HG03159 (cell line): ENCODE measurements around the gene TENM4.

Source experiments
- ATAC-seq: cut with Tn5 transposase; IDR thresholded peaks from one replicate; pipeline ENCODE4 v1.9.1; 2021; ENCODE audit warnings: mild to moderate bottlenecking, moderate library complexity; ENCODE audit not compliant: unreplicated experiment

Gene TENM4

DNA sequence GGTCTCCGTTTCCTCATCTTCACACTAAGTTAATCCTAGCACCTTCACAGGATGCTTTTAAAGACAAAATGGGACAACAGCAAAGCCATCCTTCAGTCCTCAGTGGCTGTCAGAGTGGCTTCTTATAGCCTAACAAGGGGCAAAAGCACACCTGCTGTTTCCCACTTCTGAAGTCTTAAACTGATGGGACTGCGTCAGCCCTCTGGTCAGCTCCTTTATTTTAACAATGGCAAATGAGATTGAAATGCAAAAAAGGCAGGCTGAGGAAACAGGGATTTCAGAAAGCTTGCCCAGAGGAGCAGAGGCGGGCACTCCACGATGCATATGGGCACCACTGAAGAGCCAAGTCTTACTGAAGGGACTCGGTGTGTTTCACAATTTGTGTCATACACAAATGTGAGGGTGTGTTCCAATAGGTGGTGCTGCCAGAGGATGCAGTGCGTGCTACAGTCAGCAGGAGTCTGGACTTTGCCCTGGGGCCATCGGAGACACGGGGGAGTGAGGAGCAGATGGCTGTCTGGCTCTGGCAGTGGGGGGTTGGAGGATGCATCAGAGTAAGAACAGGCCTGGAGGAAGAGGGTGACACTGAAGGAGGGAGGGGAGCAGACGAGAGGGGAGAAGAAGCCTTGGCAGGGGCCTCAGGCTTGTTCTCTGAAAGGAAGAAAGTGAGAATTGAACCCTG is 47.3 kb downstream of the TENM4 start:
- ATAC-seq, result no peak

DNA sequence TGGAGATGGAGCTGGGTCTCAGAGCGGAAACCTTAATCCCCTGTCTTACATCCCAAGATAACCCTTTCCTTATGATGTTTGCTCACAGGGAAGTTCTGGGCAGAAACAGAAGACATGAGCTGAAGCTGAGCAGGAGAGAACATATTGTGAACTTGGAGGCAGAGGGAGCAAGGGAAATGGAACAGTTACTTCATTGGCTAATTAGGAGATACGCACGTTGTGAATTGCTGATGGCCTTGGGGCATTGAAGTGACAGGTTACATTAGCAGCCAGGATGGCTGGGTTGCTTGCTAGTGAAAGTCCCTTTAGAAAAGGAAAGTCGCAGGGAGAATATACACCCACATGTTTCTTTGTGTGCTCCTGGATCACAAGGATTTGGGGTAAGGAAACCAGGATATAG is 48.7 kb downstream of the TENM4 start:
- ATAC-seq, result no peak

DNA sequence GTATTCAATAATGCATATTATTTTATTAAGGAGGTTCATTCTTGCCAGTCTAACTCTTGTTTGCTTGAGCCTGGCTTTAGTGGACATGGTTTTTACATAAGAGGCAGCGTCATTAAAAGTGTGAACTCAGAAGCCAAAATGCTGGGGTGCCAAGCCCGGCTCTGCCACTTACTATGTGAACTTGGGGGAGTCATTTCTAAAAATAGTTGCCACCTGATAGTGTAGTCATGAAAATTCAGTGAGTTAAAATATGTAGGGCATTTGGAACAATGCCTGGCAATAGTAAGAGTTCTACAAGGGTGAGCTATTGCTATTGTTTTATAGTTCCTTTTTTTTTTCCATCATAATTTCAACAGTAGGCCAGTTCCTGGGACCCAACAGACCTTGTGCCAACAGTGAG is 49.9 kb downstream of the TENM4 start:
- no peak for ATAC-seq

DNA sequence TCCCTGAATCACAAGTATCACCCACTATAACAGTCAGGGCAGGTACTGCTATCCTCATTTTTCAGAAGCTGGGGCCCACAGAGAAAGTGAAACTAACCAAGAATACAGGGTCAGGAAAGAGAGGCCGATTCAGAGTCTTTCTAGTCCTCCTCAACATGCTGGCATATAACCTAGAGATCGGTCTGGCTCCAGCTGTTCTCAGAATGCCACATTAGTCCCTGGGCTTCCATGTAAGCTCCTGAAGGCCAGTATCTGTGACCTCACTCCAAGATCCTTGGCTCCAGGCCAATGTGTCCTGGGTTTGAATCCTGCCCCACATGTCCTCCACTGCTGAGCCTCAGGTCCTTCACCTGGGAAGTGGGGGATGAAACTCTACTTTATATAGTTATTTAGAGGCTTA is 50.4 kb downstream of the TENM4 start:
- ATAC-seq, result no peak

DNA sequence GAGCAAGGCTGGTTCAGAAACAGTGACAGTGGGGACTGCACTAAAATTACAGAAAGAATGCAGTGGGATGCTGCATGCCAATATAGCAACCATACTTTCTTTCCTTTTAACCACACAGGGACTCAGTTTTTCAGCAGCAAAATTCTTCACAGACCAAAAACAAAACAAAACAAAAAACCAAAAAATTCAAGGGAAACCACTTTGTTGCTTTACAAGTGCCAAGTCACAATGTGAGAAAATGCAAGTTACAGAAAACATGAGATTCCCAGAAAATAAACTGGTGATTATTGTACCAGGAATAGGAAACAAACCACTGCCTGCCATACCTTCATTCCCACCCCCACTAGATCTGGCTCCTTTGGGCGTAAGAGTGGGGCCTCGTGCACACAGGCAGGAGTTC is 52.6 kb downstream of the TENM4 start:
- no peak for ATAC-seq

DNA sequence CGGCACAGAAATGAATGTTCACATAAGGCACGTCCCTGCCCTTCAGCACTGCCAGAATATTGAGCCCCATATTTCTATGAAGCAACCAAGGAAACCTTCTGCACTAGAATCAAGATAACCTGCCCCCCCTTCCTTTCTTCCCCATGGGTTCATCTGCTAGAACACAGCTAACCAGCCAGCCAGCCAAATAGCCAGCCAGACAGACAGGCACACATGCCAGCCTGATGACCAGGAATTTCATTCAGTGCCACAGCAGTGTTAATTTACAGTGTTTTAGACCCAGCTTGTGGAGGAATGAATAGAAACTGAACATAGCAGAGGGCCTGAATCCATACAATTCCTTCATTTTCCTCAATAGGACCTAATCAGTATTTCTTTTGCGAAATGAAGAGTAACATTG is 57.0 kb downstream of the TENM4 start:
- no peak for ATAC-seq

DNA sequence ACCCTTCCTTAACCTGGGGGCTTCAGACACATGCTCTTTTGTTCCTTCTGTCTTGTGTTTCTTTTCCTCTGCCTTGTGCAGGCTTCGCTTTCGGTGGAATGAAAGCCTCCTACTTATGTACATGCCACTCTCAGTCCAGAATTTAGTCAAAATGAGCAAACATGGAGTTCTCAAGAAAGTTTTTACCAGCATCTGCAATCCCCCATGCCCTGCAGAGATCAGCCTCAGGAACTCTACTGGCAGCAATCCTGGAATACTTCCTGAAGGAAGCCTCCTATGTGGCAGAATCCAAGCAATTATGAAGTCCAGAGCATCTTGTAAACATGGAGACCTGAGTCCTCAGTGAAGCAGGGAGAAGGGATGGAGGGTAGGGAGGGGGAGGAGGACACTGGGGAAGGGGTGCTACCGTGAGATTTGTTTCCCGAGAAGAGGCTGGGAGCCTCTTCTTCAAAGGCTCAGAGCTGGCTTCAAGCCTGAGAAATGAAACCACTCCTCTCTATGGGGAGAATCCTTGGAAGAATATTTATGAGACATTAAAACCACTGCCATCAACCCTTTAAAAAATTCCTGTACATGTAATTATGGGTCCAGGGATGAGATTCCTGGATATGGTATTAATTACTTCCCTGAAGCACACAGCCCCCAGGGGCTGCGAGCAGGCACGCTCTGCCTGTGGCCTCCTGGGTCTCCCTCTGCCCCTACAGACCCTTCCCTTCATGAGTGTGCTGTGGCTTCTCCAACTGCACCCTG is 58.4 kb downstream of the TENM4 start:
- no peak for ATAC-seq

DNA sequence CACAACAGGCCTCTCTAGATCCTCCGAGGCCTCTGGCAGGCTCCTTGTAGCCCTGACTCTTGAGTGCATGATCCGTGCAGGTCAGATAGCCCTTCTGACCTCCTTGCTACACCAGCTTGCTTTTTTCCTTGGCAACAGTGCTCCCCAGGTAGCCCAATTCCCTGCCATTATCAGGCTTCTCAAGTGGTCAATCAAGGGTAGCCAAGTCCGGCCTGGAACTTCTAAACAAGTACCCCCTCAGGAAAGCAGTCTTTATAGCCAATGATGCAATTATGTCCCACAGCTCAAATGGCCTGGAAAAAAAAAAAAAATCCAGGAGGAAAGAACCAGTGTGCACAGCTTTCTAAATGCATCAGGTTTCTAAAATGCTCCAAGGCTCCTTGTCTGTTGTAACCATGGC is 59.8 kb downstream of the TENM4 start:
- no peak for ATAC-seq

DNA sequence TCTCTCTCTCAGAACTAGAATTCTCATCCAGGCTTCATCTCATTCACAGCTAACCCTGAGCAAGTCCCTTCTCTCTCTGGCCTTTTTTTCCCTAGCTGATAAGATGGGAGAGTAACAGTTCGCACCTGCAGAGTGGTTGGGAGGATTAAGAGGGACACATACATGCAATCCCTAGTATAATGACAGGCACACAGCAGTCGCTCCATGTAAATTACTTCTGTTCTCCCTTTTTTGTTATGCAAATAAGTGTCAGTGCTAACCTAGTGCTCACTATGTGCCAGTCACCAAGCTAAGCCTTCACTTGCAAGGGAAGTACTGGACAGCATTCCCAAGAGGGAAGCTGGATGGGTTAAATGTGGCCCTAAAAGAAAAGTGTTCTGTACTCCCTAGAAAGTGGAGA is 63.4 kb downstream of the TENM4 start:
- no peak for ATAC-seq

DNA sequence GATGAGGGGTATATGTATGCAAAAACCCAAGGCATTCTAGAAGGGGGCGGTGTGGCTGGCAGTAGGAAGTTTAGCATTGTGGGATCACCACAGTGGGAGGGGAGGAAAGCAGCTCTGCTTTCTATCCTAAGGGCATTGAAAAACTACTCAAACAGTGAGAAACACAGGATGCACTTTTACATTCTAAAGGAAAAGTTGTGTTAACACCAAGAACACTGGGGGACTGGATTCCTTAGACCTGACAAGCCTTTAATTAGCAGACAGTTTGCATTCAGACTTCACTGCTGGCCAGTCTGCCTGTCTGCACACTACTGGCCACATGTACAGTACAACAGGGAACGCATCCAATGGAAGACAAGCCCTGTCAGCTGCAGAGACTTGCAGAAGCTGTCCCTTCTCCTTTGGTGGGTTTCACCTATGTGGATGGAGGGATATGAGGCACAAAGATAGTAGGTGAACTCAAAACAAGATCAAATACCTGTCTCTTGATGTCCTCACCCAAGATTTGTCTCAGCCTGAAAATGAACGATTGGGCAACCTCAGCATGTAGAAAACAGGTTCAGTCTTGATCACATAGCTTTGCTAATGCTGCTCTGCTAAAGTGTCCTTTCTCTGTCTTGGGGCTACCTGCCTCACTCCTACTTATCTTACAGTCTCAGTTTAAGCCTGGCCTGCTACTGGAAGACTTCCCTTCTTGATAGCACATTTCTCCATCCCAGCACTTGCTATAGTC is 64.8 kb downstream of the TENM4 start:
- no peak for ATAC-seq

DNA sequence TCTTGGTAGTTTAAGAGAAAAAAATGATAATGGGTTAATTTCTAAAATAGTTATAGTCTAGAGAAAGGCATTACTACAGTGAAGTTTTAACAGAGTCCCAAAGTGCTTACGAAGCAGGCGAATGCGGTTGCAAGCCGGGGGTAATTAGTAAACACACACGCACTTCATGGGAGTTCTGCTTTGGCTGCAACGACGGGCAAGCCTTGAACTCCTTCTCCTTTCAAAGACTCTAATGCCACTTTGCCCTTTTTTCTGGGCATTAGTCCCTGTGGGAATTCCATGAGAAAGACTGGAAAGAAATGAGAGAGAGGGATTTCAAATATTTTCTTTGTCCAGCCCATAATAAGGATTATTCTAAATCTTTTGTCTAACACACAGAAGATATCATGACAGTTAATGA is 66.1 kb downstream of the TENM4 start:
- ATAC-seq, result no peak

DNA sequence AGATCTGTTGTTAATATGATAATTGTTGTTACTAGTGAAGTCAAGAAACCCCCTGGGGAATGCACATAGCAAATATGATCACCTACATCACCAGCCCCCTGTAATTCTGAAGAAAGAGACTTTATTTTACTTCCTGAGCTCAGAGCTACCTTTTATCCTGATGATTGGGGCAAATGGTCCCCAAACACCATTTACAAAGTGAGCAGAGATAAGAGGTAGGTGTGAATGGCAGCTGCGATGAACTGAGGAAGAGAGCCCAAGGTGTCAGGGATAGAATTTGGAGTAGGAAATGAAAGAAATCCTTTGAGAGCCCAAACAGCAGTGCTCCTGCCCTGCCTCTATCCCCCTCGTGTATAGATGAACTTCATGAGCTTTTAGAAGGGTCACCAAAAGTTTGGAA is 69.1 kb downstream of the TENM4 start:
- no peak for ATAC-seq

DNA sequence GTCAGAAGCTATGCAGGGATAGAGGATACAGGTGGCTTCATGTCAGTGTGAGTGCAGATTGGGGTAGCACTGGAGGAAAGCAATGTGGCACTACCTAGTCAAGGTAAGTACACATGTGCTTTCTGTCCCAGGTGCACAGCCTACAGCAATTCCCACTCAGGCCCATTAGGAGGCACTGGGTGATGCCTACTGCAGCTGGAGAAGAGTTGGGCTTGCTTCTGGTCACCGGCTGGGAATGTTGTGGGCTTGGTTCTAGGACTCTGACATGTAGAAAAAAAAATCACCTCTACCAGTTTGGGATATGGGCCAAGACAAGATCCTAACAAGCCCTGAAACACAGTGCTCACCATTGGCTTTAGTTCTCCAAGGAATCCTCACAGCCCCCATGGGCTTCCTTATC is 69.7 kb downstream of the TENM4 start:
- no peak for ATAC-seq

DNA sequence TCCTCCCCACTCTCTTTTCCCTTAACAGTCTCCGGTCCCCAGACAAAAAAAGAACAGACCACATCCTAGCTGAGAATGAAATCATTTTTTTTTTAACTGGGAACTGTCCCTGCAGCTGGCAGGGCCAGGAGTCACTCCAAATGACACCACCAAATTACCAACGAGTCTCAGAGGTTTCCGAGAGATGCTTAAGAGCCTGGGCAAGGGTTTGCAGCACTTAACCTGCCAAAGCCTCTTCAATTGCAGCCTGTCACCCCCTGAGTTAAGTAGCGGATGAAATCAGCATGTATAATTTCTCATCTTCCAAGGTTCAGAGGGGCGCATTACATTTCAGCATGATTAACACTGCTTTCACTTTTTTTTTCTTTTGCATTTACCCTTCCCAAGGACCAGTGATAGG is 71.8 kb downstream of the TENM4 start:
- ATAC-seq, result no peak

DNA sequence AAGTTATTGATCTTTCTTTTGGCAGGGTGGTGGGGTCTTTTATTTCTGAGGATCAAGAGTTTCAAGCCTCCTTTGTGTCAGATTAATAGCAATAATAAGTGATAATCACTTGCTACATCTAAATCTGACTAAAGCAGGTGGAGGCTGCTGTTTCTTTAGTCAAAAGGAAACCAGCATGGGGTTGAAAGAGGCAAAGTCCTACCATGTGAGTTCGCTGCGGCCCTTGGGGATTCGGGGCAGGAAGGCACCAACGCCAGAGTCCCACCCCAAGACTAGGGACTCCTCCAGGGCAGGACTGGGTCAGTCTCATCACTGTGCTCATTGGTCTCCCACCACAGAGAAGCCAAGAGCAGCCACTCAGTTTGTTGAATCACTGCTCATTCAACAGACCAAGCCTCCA is 73.0 kb downstream of the TENM4 start:
- ATAC-seq, result no peak

DNA sequence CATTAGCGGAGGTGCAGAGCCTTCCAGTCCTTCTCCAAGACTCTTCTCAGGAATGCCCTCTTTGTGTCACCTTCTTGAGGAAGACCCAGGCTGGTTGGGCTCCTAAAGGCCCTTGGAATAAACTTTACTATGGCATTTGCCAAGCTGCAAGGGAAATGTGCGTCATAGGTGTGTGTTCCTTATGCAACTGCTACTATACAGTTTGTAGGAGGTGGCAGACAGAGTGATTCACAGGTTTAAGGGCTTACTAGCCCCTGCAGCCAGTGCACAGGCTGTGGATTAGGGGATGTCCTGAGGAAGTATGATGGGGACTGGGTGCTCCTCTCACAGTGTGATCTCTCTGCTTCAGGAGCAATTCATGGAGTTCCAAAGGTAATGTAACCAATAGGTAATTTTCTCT is 74.6 kb downstream of the TENM4 start:
- ATAC-seq, result no peak

DNA sequence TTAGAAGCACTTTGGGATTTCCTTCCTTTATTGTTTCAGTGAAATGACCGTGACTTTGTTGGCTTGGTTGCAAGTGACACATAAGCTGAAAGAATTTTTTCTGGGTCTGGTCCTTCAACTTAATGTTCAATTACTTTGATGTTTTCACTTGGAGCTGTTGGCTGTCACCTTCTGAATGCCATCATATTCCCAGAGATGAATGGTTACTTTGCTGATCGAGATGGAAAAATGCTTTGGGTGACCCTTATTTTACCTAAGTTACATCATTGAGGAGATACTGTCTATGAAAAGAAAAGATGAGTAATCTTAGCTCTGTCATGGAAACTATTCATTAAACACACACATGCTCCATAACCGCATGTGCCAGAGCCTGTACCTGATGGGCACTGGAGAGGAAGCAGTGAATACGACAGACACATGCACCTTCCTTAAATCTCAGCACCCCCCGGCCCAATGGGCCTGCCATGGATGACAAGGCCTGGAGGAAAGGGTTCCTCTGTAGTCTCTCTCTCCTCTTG is 76.9 kb downstream of the TENM4 start:
- no peak for ATAC-seq

DNA sequence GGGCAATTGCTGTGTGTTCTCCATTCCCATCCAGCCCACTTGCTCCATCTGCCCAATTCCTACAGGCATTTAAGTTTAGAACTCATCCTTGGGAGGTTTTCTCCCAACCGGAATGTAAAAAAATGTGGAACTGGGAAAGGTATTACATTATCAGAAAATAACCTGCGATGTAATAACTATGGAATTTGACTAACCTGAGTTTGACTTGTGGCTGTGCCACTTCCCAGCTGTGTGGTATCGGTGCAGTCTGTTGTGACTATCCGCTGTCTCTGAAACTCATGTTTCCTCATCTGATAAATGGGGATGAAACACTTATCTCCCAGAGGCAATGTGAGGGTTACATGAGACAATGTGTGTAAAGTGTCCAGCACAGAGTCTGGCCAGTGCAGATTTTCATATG is 77.6 kb downstream of the TENM4 start:
- ATAC-seq, result no peak

DNA sequence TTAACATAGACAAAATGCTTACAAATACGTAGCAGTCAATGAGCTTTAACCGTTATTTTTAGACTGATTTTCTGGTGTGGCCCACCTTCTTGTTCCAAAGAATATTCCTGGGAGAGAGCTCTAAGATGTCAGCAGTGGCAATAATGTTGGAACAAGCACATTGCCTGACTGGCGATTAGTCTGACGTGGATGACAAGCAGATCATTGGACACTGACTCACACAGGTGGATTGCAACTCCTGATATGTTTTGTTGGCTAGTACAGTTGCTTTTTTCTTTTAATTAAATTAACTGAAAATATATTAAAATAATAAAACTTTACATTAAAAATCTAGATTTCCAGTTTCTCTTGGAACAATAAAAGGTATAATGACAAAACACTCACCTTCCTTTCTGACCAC is 78.0 kb downstream of the TENM4 start:
- no peak for ATAC-seq

DNA sequence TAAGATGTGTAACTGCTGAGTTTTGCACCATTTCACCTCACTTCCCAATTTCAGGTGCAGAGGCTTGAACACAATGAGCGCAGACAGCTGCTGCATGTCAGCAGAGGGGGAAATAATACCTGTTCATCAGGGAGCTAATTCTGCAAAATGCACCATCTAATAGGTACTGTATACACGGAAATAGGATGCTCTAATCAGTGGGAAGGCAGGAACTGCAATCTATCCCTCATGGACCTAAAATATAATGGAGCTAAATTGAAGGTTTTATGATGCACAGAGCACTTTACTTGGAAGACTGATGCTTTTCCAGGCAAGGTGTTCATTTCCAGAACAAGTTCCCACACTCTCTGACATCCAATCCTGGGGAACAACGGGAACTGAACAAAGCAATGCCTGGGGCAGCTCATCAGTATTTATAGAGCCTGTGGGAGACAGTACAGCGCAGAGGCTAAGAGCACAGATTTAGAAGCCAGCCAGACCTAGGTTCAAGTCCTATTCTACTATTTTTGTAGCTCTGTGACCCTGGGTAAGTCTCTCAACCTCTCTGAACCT is 78.5 kb downstream of the TENM4 start:
- ATAC-seq, result no peak

DNA sequence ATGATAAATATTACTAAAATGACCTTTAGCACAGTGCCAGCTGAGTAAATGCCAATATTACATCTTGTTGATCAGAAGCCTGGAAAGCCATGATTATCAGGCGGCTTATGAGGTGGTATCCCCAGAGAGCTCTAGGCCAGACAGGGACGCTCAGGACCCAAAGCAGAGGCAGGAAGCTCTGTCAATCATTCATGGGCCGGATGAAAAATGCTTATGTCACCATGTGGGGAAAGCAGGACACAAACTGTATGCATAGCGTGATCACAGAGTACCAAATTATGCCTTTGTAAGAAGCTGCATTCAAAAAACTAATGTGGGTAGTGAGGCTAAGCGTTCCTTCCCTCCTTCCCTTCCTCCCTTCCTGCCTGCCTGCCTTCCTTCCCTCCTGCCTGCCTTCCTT is 82.6 kb downstream of the TENM4 start:
- no peak for ATAC-seq

DNA sequence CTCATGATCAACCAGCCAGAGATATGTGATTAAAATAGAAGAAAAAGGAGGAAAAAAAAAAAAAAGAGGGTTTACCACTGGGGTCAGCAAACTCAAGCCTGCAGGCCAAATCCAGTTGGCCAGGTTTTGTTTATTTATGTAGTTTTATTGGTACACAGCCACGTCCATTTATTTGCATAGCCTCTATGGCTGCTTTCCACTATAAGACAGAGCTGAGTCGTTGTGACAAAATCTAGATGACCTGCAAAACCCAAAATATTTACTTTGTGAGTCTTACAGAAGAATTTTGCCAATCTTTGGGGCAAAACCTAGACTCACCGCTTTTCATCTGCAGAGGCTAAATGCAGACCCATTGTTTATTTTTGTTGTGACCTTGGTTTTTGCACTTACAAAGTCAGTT is 87.1 kb downstream of the TENM4 start:
- no peak for ATAC-seq
